ENCODE results near the gene PSMD13. TPM values are rescaled to one million over a fixed set of nuclear protein-coding genes. Genes with fewer than 3 reads are reported as not detected.

PSMD13 gene
- total and polyA plus RNA-seq, 2 of the 13 experiments (the other 11 are each of a cell fraction or from before 2014, with no cell fraction given), result 83.0 to 117 TPM

GRCh38 chr11:235997-236773 is 591 bp upstream of the PSMD13 start, which contains the start of gene SIRT3 (continued):
- TF ChIP-seq FOXO1 (CRISPR knock-in tag; IDR thresholded peaks at IDR 0.05) (0 out of 2 replicates have a peak, but pooled peaks have one; percentile 15), MATR3 (CRISPR knock-in tag; IDR thresholded peaks at IDR 0.05) (no peak), ZFP82 (CRISPR knock-in tag; IDR thresholded peaks at IDR 0.05; ENCODE audit: borderline replicate concordance) (no peak; the same call in 1 of the 2 replicates), ZNF780A (CRISPR knock-in tag; IDR thresholded peaks at IDR 0.05) (no peak), ZNF687 (CRISPR knock-in tag; IDR thresholded peaks at IDR 0.05) (peak; percentile 50), SUZ12 (IDR thresholded peaks at IDR 0.05; ENCODE audit: low read depth, low read length) (no peak), ZNF746 (CRISPR knock-in tag; IDR thresholded peaks at IDR 0.05) (no peak), SETDB1 (CRISPR knock-in tag; IDR thresholded peaks at IDR 0.05; ENCODE audit: borderline replicate concordance) (no peak), ISL2 (CRISPR knock-in tag; IDR thresholded peaks at IDR 0.05) (0 out of 2 replicates have a peak, but pooled peaks have one; percentile 30), ZNF17 (CRISPR knock-in tag; IDR thresholded peaks at IDR 0.05) (no peak), PRDM15 (CRISPR knock-in tag; IDR thresholded peaks at IDR 0.05) (no peak), ZFYVE20 (CRISPR knock-in tag; IDR thresholded peaks at IDR 0.05; ENCODE audit: borderline replicate concordance, low read depth) (no peak; the same call in 1 of the 2 replicates), GMEB2 (CRISPR knock-in tag; IDR thresholded peaks at IDR 0.05; ENCODE audit: low read depth) (no peak), TRAFD1 (CRISPR knock-in tag; IDR thresholded peaks at IDR 0.05; ENCODE audit: borderline replicate concordance) (no peak), NR2F6 (IDR thresholded peaks at IDR 0.05) (no peak; the same call in 1 of the 2 replicates), NR2F6 (CRISPR knock-in tag; IDR thresholded peaks at IDR 0.05) (no peak), PHF20 (CRISPR knock-in tag; IDR thresholded peaks at IDR 0.05) (no peak; the same call in 1 of the 2 replicates), ZNF143 (CRISPR knock-in tag; IDR thresholded peaks at IDR 0.05) (no peak), ZNF451 (CRISPR knock-in tag; IDR thresholded peaks at IDR 0.05) (no peak)

Data from HepG2 (cell line).